ENCODE data around the gene RFLNA.

Gene RFLNA

DNA sequence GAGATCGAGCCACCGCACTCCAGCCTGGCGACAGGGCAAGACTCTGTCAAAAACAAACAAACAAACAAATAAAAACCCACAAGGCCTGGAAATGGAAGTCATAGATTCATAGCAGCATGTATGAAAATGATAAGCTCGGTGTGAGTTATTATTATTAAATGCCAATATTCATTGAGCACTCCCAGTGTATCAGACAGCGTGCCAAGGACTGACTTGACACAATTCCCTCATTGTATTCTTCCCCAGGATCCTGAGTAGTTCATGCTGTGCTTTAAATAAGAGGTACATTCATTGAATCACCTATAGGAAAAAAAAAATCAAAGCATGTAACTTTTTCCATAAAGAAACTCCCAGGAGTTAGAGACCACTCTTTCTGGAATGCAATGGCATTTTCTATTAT, 12.6 kb upstream of the RFLNA start:
- Histone ChIP-seq H3K9ac (ENCODE audit: low read depth in 1 of 2, low read length in 2 of 2) (no peak overlapping the region), H3K27ac (ENCODE audit: low read depth, low read length) (no peak overlapping the region), H3K9me3 (ENCODE audit: control insufficient read depth in 1 of 2, low read length in 2 of 2) (peaks cover 6 to 8% of the 10 kb centered on the region in 2 donors), H3K36me3 (ENCODE audit: control insufficient read depth in 1 of 2, insufficient read depth in 2 of 2, low read length in 2 of 2) (no peaks in the 10 kb centered on the region), H3K4me3 (ENCODE audit: low read depth in 1 of 2, low read length in 2 of 2) (no peak overlapping the region), H3K27me3 (ENCODE audit: control insufficient read depth in 1 of 2, insufficient read depth in 2 of 2, low read length in 2 of 2) (peaks cover 4 to 9% of the 10 kb centered on the region in 2 donors), H3K4me1 (ENCODE audit: control insufficient read depth in 1 of 2, insufficient read depth in 2 of 2, low read length in 2 of 2) (peaks cover 8 to 9% of the 10 kb centered on the region in 2 donors)

DNA sequence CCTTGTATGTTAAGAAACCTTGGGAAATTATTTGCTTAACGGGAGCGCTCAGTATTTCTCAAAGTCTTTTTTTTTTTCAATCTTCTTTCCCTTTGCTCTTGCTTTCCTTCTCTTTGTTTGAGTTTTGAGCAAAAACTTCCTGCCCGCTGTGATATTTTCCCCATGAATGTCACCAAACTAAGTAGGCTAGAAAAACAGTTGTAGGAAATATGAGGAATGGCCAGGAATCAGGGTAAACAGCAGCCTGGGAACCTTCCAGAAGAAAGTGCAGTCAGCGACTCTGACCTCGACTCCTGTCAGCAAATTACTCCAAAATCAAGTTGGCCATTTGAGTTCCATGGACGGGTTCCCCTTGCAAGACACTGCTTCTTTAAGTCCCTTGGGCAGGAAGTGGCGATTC, 11.6 kb upstream of the RFLNA start:
- Histone ChIP-seq H3K4me1 (ENCODE audit: control insufficient read depth in 1 of 2, insufficient read depth in 2 of 2, low read length in 2 of 2) (peaks cover 4 to 6% of the 10 kb centered on the region in 2 donors), H3K36me3 (ENCODE audit: control insufficient read depth in 1 of 2, insufficient read depth in 2 of 2, low read length in 2 of 2) (no peaks in the 10 kb centered on the region), H3K9me3 (ENCODE audit: control insufficient read depth in 1 of 2, low read length in 2 of 2) (peaks cover 6 to 8% of the 10 kb centered on the region in 2 donors), H3K4me3 (ENCODE audit: low read depth in 1 of 2, low read length in 2 of 2) (no peak overlapping the region), H3K27me3 (ENCODE audit: control insufficient read depth in 1 of 2, insufficient read depth in 2 of 2, low read length in 2 of 2) (peaks cover 4 to 9% of the 10 kb centered on the region in 2 donors), H3K27ac (ENCODE audit: low read depth, low read length) (no peak overlapping the region), H3K9ac (ENCODE audit: low read depth in 1 of 2, low read length in 2 of 2) (no peak overlapping the region)

DNA sequence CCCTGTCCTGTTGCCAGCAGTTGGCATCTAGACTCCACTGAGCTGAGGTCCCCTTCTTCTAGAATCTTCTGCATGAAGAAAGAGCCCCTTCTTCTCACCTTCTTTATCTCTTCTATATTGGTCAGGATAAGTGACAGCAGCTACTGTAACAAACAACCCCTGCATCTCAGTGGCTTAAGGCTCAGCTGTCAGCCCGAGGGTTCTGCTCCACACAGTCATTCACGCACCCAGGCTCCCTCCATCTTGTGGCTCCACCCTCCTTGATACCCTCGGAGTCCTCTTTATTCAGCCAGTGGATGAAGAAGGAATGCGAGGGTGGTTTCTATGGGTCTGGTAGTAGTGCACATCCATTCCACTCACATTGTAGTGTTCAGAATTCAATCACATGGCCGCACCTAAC, 10.5 kb upstream of the RFLNA start:
- Histone ChIP-seq H3K9me3 (ENCODE audit: control insufficient read depth in 1 of 2, low read length in 2 of 2) (peaks cover 6 to 8% of the 10 kb centered on the region in 2 donors), H3K4me1 (ENCODE audit: control insufficient read depth in 1 of 2, insufficient read depth in 2 of 2, low read length in 2 of 2) (peaks cover 3 to 4% of the 10 kb centered on the region in 2 donors), H3K4me3 (ENCODE audit: low read depth in 1 of 2, low read length in 2 of 2) (no peak overlapping the region), H3K9ac (ENCODE audit: low read depth in 1 of 2, low read length in 2 of 2) (no peak overlapping the region), H3K27me3 (ENCODE audit: control insufficient read depth in 1 of 2, insufficient read depth in 2 of 2, low read length in 2 of 2) (peaks cover 0 to 9% of the 10 kb centered on the region in 2 donors), H3K27ac (ENCODE audit: low read depth, low read length) (no peak overlapping the region), H3K36me3 (ENCODE audit: control insufficient read depth in 1 of 2, insufficient read depth in 2 of 2, low read length in 2 of 2) (no peaks in the 10 kb centered on the region)

DNA sequence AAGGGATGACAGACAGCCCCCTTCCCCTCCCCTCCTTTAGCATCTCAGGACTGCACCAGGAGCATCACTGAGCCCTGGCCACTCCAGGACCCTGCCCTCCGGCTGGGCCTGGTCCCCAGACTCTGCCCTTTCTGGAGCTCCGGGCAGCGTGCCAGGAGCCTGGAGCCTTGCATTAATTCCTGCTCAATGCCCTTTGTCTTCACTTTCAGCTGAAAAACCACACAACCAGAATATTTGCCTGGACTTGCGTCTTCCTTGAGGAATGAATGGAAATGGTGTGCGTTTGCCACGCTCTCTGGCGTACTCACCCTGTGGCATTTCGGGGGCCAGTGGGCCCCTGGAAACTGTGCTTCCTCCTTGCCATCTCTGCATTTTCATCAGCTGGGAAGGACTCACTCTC, 8.5 kb upstream of the RFLNA start:
- H3K36me3 ChIP-seq (ENCODE audit: control insufficient read depth in 1 of 2, insufficient read depth in 2 of 2, low read length in 2 of 2): no peaks in the 10 kb centered on the region
- H3K4me1 ChIP-seq (ENCODE audit: control insufficient read depth in 1 of 2, insufficient read depth in 2 of 2, low read length in 2 of 2): peaks cover 3 to 4% of the 10 kb centered on the region in 2 donors
- H3K27me3 ChIP-seq (ENCODE audit: control insufficient read depth in 1 of 2, insufficient read depth in 2 of 2, low read length in 2 of 2): peaks cover 0 to 9% of the 10 kb centered on the region in 2 donors
- peaks cover 6 to 8% of the 10 kb centered on the region in 2 donors for H3K9me3 ChIP-seq (ENCODE audit: control insufficient read depth in 1 of 2, low read length in 2 of 2)
- no peak overlapping the region for H3K4me3 ChIP-seq (ENCODE audit: low read depth in 1 of 2, low read length in 2 of 2)
- no peak overlapping the region for H3K9ac ChIP-seq (ENCODE audit: low read depth in 1 of 2, low read length in 2 of 2)
- H3K27ac ChIP-seq (ENCODE audit: low read depth, low read length): no peak overlapping the region

DNA sequence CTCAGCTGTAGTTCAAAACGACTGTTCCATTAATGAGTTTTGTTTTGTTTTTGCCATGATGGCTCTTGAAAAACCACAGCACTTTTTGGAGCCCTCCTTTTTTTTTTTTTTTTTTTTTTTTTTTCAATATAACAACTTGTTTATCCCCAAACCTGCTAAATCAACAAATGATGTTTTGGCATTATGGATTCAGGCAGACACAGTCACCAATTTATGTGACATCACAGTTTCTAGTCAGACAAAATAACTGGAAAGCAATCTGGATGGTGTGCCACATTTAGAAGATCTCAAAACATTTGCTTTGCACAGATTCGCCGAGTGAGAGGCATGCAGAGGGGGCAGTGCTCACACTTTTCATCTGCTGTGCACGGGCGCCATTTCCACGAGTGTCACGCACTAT, 7.9 kb upstream of the RFLNA start:
- Histone ChIP-seq H3K27ac (ENCODE audit: low read depth, low read length) (no peak overlapping the region), H3K4me1 (ENCODE audit: control insufficient read depth in 1 of 2, insufficient read depth in 2 of 2, low read length in 2 of 2) (peaks cover 3 to 4% of the 10 kb centered on the region in 2 donors)

DNA sequence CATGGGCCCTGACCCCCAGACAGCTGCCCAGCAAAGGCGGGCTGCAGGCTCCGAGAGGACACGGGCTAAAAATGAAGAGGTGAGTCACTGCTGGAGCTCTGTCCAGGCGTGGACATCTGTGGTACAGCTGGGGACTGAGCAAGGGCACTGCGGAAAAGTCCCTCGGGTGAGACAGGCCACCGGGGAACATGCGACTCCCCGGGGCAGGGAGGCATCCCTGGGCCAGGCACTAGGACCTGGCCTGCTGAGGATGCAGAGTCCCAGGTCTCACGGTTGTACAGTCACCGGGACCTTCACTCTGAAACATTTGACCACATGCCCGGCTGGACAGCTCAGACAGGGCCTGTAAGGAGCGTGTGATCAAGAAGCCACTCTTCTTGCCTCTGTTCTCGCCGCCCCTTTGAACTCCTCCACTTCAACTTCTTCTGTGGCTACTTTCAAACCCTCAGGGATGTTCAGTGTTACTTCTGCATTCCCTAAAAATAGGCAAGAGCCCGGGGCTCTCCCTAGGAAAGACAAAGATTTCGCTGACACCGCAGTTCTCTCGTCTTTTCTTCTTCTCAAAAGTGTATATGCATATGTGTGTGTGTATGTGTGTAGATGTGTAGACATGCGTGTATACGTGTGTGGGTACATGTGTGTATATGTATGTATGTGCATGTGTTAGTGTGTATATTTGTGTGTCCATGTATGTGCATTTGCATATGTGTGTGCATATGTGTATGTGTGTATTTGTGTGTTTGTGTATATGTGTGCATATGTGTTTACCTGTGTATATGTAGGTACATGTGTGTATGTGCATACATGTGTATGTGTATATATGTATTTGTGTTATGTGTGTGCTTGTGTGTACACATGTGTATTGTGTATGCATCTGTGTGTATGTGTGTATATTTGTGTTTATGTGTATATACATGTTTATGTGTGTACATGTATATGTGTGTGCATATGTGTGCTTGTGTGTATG, 5.0 kb upstream of the RFLNA start:
- Histone ChIP-seq H3K27me3 (ENCODE audit: control insufficient read depth in 1 of 2, insufficient read depth in 2 of 2, low read length in 2 of 2) (peaks cover 0 to 4% of the 10 kb centered on the region in 2 donors), H3K4me3 (ENCODE audit: low read depth in 1 of 2, low read length in 2 of 2) (no peak overlapping the region), H3K9ac (ENCODE audit: low read depth in 1 of 2, low read length in 2 of 2) (no peak overlapping the region), H3K27ac (ENCODE audit: low read depth, low read length) (no peak overlapping the region), H3K9me3 (ENCODE audit: control insufficient read depth in 1 of 2, low read length in 2 of 2) (peaks cover 0 to 1% of the 10 kb centered on the region in 2 donors), H3K36me3 (ENCODE audit: control insufficient read depth in 1 of 2, insufficient read depth in 2 of 2, low read length in 2 of 2) (no peaks in the 10 kb centered on the region), H3K4me1 (ENCODE audit: control insufficient read depth in 1 of 2, insufficient read depth in 2 of 2, low read length in 2 of 2) (peaks cover 11 to 17% of the 10 kb centered on the region in 2 donors)

More for the DNA sequence above, 7.9 kb upstream of the RFLNA start:
- Histone ChIP-seq H3K36me3 (ENCODE audit: control insufficient read depth in 1 of 2, insufficient read depth in 2 of 2, low read length in 2 of 2) (no peaks in the 10 kb centered on the region), H3K4me3 (ENCODE audit: low read depth in 1 of 2, low read length in 2 of 2) (no peak overlapping the region), H3K9ac (ENCODE audit: low read depth in 1 of 2, low read length in 2 of 2) (no peak overlapping the region), H3K9me3 (ENCODE audit: control insufficient read depth in 1 of 2, low read length in 2 of 2) (peaks cover 6 to 8% of the 10 kb centered on the region in 2 donors), H3K27me3 (ENCODE audit: control insufficient read depth in 1 of 2, insufficient read depth in 2 of 2, low read length in 2 of 2) (peaks cover 0 to 9% of the 10 kb centered on the region in 2 donors)

DNA sequence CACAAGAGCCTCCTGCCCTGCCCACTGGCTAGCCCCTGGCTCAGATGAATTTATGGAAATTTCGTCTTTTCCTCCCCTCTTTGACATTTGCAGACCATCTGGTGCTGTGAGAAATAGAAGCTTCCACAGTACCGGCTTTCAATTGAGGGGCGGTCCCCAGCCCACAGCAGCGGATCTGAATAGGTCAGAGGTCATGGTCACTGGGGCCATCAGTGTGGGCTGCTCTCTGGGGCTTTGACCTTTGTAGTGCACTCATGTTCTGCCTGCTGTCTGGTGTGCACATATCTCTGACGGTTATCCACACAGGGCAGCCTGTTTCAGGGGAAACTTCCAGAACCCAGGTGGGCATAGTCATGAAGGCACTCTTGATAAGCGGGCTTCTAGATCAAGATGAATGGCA, 2.5 kb upstream of the RFLNA start:
- Histone ChIP-seq H3K9ac (ENCODE audit: low read depth in 1 of 2, low read length in 2 of 2) (no peak overlapping the region), H3K4me1 (ENCODE audit: control insufficient read depth in 1 of 2, insufficient read depth in 2 of 2, low read length in 2 of 2) (peaks cover 8 to 17% of the 10 kb centered on the region in 2 donors), H3K27ac (ENCODE audit: low read depth, low read length) (no peak overlapping the region), H3K4me3 (ENCODE audit: low read depth in 1 of 2, low read length in 2 of 2) (no peak overlapping the region), H3K9me3 (ENCODE audit: control insufficient read depth in 1 of 2, low read length in 2 of 2) (no peaks in the 10 kb centered on the region), H3K36me3 (ENCODE audit: control insufficient read depth in 1 of 2, insufficient read depth in 2 of 2, low read length in 2 of 2) (no peaks in the 10 kb centered on the region), H3K27me3 (ENCODE audit: control insufficient read depth in 1 of 2, insufficient read depth in 2 of 2, low read length in 2 of 2) (peaks cover 0 to 4% of the 10 kb centered on the region in 2 donors)

DNA sequence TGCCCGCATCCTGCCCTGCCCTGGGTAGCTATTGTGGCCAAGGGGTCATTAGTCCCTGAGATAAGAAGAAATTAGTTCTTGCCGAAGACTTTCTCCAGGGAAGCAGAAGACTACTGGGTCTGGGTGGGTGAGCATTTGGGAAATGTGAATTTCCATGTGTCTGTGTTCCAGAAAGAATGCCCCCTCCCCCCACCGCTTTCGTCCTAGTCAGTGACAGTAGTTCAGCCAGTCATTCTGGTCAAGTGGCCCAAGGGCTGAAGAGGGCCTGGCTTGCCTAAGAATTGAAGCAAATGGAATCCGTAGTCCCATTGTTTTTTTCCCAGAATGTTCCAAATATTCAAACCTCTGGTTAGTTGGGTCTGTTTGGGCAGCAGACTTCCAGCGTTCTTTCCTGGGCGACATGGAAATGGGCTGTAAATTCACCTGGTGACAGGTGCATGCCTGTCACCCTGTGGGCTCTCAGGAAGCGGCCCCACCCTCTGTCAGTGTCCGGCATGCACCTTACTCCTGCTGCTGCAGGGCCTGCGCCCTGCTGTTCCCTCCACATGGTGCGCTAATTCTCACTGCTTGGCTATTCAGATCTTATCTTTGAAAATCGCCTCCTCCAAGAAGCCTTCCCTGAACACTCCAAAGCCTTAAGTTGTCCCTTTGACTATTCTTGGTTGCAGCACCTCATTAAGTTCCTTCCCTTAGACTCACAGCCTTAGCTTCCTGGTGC, 1.4 kb upstream of the RFLNA start:
- H3K4me3 ChIP-seq (ENCODE audit: low read depth in 1 of 2, low read length in 2 of 2): no peak overlapping the region
- no peaks in the 10 kb centered on the region for H3K9me3 ChIP-seq (ENCODE audit: control insufficient read depth in 1 of 2, low read length in 2 of 2)
- no peak overlapping the region for H3K27ac ChIP-seq (ENCODE audit: low read depth, low read length)
- H3K9ac ChIP-seq (ENCODE audit: low read depth in 1 of 2, low read length in 2 of 2): no peak overlapping the region
- H3K36me3 ChIP-seq (ENCODE audit: control insufficient read depth in 1 of 2, insufficient read depth in 2 of 2, low read length in 2 of 2): no peaks in the 10 kb centered on the region
- H3K27me3 ChIP-seq (ENCODE audit: control insufficient read depth in 1 of 2, insufficient read depth in 2 of 2, low read length in 2 of 2): peaks cover 0 to 4% of the 10 kb centered on the region in 2 donors
- peaks cover 8 to 17% of the 10 kb centered on the region in 2 donors for H3K4me1 ChIP-seq (ENCODE audit: control insufficient read depth in 1 of 2, insufficient read depth in 2 of 2, low read length in 2 of 2)

DNA sequence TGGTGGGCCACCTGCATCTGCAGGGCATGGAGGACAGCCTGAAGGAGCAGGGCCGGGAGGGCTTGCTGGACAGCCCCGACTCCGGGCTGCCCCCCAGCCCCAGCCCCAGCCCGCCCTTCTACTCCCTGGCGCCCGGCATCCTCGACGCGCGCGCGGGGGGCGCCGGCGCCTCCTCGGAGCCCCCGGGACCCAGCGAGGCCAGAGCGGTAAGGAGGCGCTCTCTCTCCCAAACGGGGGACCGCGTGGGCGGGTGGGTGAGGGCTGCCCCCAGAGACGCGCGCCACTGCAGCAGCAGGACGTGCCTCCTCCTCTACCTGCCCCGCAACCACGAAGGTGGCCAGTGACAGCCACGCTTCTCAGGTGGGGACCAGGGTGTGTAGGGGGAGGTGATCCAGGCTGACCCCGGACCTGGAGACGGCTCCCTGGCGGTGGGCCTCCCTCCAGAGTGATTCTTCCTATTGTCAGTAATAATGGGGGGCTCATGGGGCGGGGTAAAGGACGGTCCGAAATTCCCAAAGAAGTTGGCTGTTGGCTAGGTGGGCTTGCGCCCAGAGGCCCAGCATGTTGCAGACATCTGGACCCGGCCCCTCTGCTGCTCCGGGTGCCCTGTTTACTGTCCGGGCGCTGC, 652 bp downstream of the RFLNA start:
- H3K9ac ChIP-seq (ENCODE audit: low read depth in 1 of 2, low read length in 2 of 2): peak overlapping the region in 1 of 2 donors; percentile 69
- peaks cover 0 to 5% of the 10 kb centered on the region in 2 donors for H3K36me3 ChIP-seq (ENCODE audit: control insufficient read depth in 1 of 2, insufficient read depth in 2 of 2, low read length in 2 of 2)
- no peak overlapping the region for H3K27ac ChIP-seq (ENCODE audit: low read depth, low read length)
- H3K4me3 ChIP-seq (ENCODE audit: low read depth in 1 of 2, low read length in 2 of 2): peak overlapping the region; percentile 71
- H3K27me3 ChIP-seq (ENCODE audit: control insufficient read depth in 1 of 2, insufficient read depth in 2 of 2, low read length in 2 of 2): peaks cover 0 to 4% of the 10 kb centered on the region in 2 donors
- H3K9me3 ChIP-seq (ENCODE audit: control insufficient read depth in 1 of 2, low read length in 2 of 2): no peaks in the 10 kb centered on the region
- H3K4me1 ChIP-seq (ENCODE audit: control insufficient read depth in 1 of 2, insufficient read depth in 2 of 2, low read length in 2 of 2): peaks cover 8 to 17% of the 10 kb centered on the region in 2 donors

All from duodenal mucosa (tissue), 2 donors.